GM21390 (cell line): ENCODE data around the gene COX5A.
A peak's percentile ranks its signal among the peaks of the same experiment; 100 is the strongest.
"Not testable (repeated sequence)": the region's sequence is repeated elsewhere in the genome, so short reads cannot be mapped to it uniquely, and the experiment has no call there.

ENCODE experiments used
- ATAC-seq: cut with Tn5 transposase; IDR thresholded peaks from one replicate; pipeline ENCODE4 v1.9.1; 2021; ENCODE audit not compliant: unreplicated experiment

COX5A gene

GRCh38 chr15:74955796-74956647 is 18.1 kb upstream of the COX5A start:
- peak; percentile 39 for ATAC-seq

- no peak for ATAC-seq
Observed at GRCh38 chr15:74955017-74955416, 17.1 kb upstream of the COX5A start.

DNA sequence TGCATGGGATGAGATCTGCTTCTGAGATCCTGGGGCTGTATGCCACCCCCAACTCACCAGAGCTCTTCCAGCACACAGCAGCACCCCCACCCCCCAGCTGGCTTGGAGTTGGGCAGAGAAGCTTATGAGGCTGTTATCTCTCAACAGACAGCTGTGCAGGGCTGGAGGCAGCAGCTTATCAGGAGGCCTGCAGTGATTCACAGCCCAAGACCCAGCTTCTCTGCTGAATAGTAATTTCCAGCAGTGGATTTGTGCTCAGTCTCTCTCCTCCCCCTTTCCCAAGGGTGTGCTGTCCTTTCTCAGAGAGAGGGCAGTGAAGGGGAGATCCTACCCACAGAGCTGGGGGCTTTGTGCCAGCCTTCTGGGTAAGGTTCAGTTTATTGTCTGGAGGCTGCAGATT is 16.6 kb upstream of the COX5A start:
- ATAC-seq, result no peak

- no peak for ATAC-seq
Observed at GRCh38 chr15:74951006-74951405, 13.1 kb upstream of the COX5A start.

DNA sequence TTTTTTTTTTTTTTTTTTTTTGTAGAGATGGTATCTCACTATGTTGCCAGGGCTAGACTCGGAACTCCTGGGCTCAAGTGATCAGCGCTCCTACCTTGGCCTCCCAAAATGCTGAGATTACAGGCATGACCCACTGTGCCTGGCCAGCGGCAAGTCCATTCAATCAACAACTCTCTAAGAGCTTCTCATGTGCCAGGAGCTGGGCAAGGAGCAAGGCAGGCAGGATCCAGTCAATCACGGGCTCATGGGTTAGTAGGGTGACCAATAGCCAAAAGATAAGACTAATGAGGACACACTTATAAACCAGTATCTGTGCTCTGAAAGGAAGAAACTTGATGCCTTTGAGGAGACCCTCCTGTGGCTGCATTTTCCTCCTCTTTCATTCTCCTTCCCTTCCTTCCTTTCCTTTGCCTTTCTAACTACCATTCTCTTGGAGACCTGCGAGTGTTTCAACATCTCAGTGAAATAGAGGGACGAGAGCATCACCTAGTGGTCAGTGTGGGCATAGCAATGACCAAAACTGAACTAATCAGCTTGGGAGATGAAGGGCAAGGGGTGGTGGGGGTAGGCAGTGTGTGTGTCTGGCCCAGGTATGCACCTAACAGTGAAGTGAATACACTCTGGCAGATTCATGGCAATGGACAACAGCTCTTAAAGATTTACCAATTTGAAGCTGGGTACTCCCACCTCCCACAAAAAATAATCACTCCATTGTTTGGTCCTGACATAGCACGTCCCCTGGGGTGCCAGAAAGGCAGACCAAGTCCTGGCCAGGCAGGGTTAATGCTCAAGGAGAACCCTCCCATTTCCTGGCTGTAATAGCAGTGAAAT is 12.4 kb upstream of the COX5A start:
- no peak for ATAC-seq

DNA sequence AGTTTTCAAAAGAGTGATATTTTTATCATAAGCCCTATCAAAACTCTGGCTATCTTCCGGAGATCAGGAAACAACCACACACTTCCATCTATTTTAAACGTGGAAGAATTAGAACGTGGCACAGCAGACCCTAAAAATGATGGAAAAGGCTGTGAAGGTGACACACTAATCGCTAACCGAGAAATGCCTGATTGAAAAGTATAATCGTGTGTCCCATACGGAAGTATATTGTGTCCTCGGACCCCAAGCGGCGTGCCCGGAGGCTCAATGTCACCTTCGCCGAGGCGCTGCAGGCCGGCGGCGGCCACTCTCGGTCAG is 642 bp downstream of the COX5A start:
- ATAC-seq, result no peak

DNA sequence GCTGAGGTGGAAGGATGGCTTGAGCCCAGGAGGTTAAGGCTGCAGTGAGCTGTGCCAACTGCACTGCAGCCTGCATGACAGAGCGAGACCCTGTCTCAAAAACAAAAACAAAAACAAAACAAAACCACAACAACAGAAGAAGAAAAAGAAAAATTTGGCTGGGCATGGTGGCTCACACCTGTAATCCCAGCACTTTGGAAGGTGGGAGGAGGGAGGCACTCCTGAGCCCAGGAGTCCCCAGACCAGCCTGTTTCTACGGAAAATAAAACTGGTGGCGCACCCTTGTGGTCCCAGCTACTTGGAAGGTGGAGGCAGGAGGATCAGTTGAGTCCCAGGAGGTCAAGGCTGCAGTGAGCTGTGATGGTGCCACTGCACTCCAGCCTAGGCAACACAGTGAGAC is 2.7 kb downstream of the COX5A start:
- ATAC-seq, result not testable (repeated sequence)

- ATAC-seq, result no peak
Observed at GRCh38 chr15:74933573-74933972, 4.3 kb downstream of the COX5A start.

GRCh38 chr15:74928771-74929198 is 9.1 kb downstream of the COX5A start:
- no peak for ATAC-seq

- ATAC-seq, result no peak
Observed at GRCh38 chr15:74924525-74924924, 13.3 kb downstream of the COX5A start.

DNA sequence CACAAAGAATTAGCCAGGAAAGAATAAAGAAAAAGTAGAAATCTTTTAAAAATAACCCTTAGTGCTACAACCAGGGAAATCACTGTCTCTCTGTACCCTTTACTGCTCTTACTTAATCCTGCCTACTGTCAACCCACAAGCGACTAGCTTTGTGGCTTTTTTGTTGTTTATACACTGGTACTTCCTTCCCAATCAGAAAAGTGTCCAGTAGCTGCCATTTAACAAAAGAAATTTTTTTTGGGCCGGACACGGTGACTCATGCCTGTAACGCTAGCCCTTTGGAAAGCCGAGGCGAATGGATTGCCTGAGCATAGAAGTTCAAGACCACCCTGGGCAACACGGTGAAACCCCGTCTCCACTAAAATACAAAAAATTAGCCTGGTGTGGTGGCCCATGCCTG is 17.4 kb downstream of the COX5A start:
- no peak for ATAC-seq

- ATAC-seq, result no peak
Observed at GRCh38 chr15:74917676-74918075, 20.2 kb downstream of the COX5A start.

DNA sequence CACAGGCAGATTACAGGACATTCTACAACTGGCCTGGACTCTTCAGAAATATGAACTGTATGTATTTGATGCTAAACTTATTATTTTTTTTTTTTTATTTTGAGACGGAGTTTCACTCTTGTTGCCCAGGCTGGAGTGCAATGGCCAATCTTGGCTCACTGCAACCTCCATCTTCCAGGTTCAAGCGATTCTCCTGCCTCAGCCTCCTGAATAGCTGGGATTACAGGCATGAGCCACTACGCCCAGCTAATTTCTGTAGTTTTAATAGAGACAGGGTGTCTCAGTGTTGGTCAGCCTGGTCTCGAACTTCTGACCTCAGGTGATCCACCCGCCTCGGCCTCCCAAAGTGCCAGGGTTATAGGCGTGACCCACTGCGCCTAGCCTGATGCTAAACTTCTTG is 24.1 kb downstream of the COX5A start:
- ATAC-seq, result not testable (repeated sequence)

GRCh38 chr15:74913041-74913440 is 24.8 kb downstream of the COX5A start:
- no peak for ATAC-seq

DNA sequence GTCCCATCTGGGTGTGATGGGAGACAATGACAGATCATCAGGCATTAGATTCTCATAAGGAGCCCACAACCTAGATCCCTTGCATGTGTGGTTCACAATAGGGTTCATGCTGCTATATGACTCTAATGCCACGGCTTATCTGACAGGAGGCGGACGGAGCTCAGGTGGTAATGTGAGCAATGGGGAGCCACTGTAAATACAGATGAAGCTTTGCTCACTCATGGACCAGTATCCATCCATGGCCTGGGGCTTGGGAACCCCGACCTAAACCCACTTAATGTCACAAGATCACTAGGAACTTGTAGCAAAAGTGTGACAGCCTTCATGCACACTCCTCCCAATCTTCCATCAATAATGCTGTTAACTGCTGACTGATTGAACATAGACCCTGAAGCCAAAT is 29.2 kb downstream of the COX5A start:
- ATAC-seq, result no peak

GRCh38 chr15:74907163-74907870 is 30.6 kb downstream of the COX5A start:
- ATAC-seq, result no peak

DNA sequence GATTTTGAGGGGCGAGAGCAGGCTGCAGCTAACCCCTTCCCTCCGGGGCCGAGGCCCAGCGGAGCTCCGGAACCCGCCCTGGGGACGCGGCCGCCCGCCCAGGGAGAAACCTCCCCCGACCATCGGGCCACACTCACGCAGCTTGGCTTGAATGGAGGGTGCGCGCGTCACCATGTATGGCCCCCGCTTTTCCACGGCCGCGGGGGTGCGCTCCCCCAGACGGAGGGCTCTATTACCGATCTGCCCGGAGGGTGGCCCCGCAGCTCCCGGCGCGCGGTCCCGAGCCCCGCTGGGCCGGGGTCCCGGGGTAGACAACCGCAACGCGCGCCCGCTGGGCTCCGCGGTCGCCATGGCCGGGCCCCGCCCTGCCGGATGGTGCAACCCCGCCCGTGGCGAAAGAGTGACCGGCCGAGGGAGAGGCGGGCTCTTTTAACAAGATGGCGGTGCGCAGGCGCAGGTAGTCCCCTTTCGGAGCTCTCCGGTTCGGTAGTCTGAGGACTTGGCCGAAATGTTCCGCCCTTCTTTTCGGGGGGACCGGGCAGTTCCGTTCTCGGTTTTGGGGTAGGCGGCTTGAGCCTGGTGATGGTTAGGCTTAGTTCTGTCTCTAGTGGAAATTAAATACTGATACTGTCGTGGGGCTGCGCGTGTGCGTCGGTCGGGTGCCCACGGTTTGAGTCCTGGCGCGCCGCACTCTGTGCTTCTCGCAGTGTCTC is 31.3 kb downstream of the COX5A start, which contains the start of gene FAM219B:
Gene FAM219B, minus strand, starts transcription at position 402 of the 713 bp plus-strand sequence. Its CDS starts 51 bp downstream, at position 351.
- peak; percentile 74 for ATAC-seq

DNA sequence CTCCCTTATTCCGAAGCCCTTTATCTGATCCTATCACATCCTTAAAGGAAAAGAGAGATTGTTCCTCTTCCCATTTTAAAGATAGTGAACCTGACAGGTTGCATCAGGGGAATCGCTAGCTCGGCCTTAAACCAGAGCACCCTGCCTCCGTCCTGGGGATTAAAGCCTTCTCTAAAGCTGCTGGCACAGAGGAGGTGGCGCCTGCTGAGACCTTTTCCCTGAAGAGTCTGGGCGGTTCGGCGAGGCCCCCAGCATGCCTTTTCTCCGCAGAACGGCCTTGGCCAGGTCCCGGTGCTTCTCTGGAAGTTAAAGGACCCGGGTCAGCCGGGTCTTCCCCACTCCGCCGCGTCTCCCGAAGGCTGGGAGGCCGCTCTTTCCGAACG is 31.8 kb downstream of the COX5A start:
- ATAC-seq, result peak; percentile 14

GRCh38 chr15:74904190-74904805 is 33.6 kb downstream of the COX5A start:
- ATAC-seq, result no peak

DNA sequence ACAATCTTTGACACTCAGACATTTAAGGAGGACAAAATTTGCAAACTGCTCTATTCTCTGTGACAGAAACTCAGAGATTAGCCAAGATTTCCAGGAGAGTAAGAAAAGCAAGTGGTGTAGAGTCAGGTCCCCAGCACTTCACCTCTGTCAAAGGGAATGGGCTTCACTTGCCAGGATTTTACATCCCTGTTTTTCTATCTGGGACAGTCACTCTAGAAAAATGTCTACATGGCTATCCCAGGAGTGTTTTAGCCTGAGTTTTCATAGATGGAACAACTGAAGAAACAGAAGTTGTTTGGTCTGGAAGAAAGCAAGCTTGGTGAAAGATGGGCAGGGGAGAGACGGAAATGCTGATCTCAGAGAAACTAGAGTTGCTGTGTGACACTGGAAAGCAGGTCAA is 34.2 kb downstream of the COX5A start:
- ATAC-seq, result no peak
